ENCODE measurements around the gene FBXL13. TPM values are rescaled to one million over a fixed set of nuclear protein-coding genes. Genes with fewer than 3 reads are reported as not detected.

The FBXL13 gene
- total RNA-seq, 2 donors from 2014 or later: 1.7 to 3.2 TPM

Other genes starting within 250 kb of the FBXL13 start
- 10 to 100 TPM in 1 of 2 donors, 1 to 10 TPM in 1; 1.4 to 11.1 TPM for gene LRRC17, start 161.8 kb downstream of the FBXL13 start, total RNA-seq
- 10 to 100 TPM; 35.4 to 36.2 TPM for gene ARMC10, start 344 bp upstream of the FBXL13 start, total RNA-seq
- gene NAPEPLD, start 74.3 kb upstream of the FBXL13 start, total RNA-seq: 10 to 100 TPM in 1 of 2 donors, 1 to 10 TPM in 1; 9.6 to 14.3 TPM
- 10 to 100 TPM; 38.7 to 43.5 TPM for gene PMPCB, start 222.6 kb upstream of the FBXL13 start, total RNA-seq

Data from posterior vena cava (tissue), 2 donors.